Measurements from ENCODE around the gene OR8B4.
"Not testable (repeated sequence)": the region's sequence is repeated elsewhere in the genome, so short reads cannot be mapped to it uniquely, and the experiment has no call there.

OR8B4 gene

GRCh38 chr11:124424384-124424921, at the start of gene OR8B4:
Gene OR8B4, minus strand, starts transcription at chr11:124424871. Its CDS starts 0 bp downstream, at chr11:124424871.
- no peak for DNase-seq

- DNase-seq: no peak
Measured at GRCh38 chr11:124474079-124474478, 49.4 kb upstream of the OR8B4 start.

GRCh38 chr11:124473476-124473875, 48.8 kb upstream of the OR8B4 start:
- DNase-seq: no peak

GRCh38 chr11:124470561-124471227, 46.0 kb upstream of the OR8B4 start:
- DNase-seq: no peak

GRCh38 chr11:124467381-124467927, 42.8 kb upstream of the OR8B4 start:
- DNase-seq: no peak

GRCh38 chr11:124465368-124465767, 40.7 kb upstream of the OR8B4 start:
- DNase-seq: no peak

GRCh38 chr11:124463990-124464389, 39.3 kb upstream of the OR8B4 start:
- DNase-seq: no peak

- DNase-seq: no peak
Measured at GRCh38 chr11:124463324-124463723, 38.7 kb upstream of the OR8B4 start.

GRCh38 chr11:124460459-124460858, 35.8 kb upstream of the OR8B4 start:
- no peak for DNase-seq

GRCh38 chr11:124459379-124459778, 34.7 kb upstream of the OR8B4 start:
- DNase-seq: not testable (repeated sequence)

- DNase-seq: no peak
Measured at GRCh38 chr11:124454552-124454951, 29.9 kb upstream of the OR8B4 start.

GRCh38 chr11:124446916-124447315, 22.2 kb upstream of the OR8B4 start:
- DNase-seq: no peak

- no peak for DNase-seq
Measured at GRCh38 chr11:124445646-124446150, 21.0 kb upstream of the OR8B4 start, which contains the start of gene OR8B8. Gene OR8B8, minus strand, starts transcription at chr11:124445696. Its CDS starts 4,611 bp downstream, at chr11:124441085.

- no peak for DNase-seq
Measured at GRCh38 chr11:124442847-124443246, 18.2 kb upstream of the OR8B4 start.

GRCh38 chr11:124442442-124442841, 17.8 kb upstream of the OR8B4 start:
- DNase-seq: no peak

GRCh38 chr11:124441519-124441918, 16.8 kb upstream of the OR8B4 start:
- DNase-seq: no peak

GRCh38 chr11:124441081-124441480, 16.4 kb upstream of the OR8B4 start:
- DNase-seq: no peak

GRCh38 chr11:124440608-124441007, 15.9 kb upstream of the OR8B4 start:
- DNase-seq: no peak

GRCh38 chr11:124434699-124435098, 10.0 kb upstream of the OR8B4 start:
- no peak for DNase-seq

- DNase-seq: no peak
Measured at GRCh38 chr11:124429599-124429998, 4.9 kb upstream of the OR8B4 start.

- DNase-seq: no peak
Measured at GRCh38 chr11:124421043-124421442, 3.6 kb downstream of the OR8B4 start.

GRCh38 chr11:124415356-124415923, 9.2 kb downstream of the OR8B4 start:
- DNase-seq: no peak

- no peak for DNase-seq
Measured at GRCh38 chr11:124409906-124410305, 14.8 kb downstream of the OR8B4 start.

- DNase-seq: no peak
Measured at GRCh38 chr11:124405581-124405980, 19.1 kb downstream of the OR8B4 start.

Measured in activated CD8-positive, alpha-beta memory T cell treated with anti-CD3 and anti-CD28 coated beads, Interleukin-2, amount 50 U/mL, for 48 hours (primary cell).